GM19238 (cell line): ENCODE results near the gene M1AP.

Source experiments
- DNase-seq: peaks from one replicate; pipeline ENCODE4 v3.0.0; 2011; ENCODE audit warnings: low spot score; ENCODE audit not compliant: insufficient read length

M1AP gene

GRCh38 chr2:74593826-74594772 is 54.0 kb downstream of the M1AP start:
- no peak for DNase-seq

GRCh38 chr2:74588664-74589063 is 59.5 kb downstream of the M1AP start:
- DNase-seq: no peak

- peak; percentile 41 for DNase-seq
Measured at GRCh38 chr2:74587664-74588277, 60.4 kb downstream of the M1AP start.

- DNase-seq: no peak
Measured at GRCh38 chr2:74585406-74586185, 62.5 kb downstream of the M1AP start.

- no peak for DNase-seq
Measured at GRCh38 chr2:74584088-74584645, 64.0 kb downstream of the M1AP start.

DNA sequence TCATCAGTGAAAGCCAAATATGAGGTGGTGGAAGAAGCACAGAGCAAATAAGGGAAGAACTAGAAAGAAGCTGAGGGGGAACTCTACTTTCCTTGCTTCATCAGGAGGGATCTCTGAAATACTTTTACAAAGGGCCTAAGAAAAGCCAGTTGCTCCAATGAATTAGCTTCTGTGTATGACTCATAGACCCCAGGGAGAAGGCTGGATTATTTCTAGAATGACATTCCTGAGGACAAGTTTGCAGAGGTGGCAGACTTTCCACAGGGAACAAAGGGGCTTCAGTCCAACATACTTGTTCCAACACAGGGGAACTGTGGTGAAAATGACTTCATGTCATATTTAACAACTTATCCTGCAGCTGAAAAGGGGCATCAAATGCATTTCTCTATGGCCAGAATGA is 64.6 kb downstream of the M1AP start:
- no peak for DNase-seq

DNA sequence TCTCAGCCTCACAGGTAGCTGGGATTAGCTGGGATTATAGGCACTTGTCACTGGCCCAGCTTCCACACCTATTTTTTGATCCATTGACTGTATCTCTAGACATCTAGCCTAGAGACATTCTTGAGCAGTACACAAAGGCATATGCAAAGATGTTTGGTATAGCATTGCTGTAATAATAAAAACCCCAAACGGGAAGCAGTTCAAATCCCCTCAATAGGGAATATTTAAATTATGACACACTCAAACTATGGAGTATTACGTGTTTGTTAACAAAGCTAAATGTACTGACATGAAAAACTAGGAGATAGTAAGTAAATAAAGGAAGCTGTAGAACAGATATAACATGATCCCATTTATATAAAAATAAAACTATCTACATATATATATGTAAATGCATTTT is 65.9 kb downstream of the M1AP start:
- DNase-seq: no peak

GRCh38 chr2:74581463-74581862 is 66.7 kb downstream of the M1AP start:
- DNase-seq: no peak

- DNase-seq: no peak
Measured at GRCh38 chr2:74578408-74578807, 69.7 kb downstream of the M1AP start.

- no peak for DNase-seq
Measured at GRCh38 chr2:74577448-74577847, 70.7 kb downstream of the M1AP start.

- DNase-seq: no peak
Measured at GRCh38 chr2:74576863-74577229, 71.3 kb downstream of the M1AP start.

GRCh38 chr2:74576211-74576862 is 71.8 kb downstream of the M1AP start:
- DNase-seq: no peak

GRCh38 chr2:74575320-74575719 is 72.8 kb downstream of the M1AP start:
- no peak for DNase-seq

GRCh38 chr2:74573747-74574562 is 74.2 kb downstream of the M1AP start:
- no peak for DNase-seq

DNA sequence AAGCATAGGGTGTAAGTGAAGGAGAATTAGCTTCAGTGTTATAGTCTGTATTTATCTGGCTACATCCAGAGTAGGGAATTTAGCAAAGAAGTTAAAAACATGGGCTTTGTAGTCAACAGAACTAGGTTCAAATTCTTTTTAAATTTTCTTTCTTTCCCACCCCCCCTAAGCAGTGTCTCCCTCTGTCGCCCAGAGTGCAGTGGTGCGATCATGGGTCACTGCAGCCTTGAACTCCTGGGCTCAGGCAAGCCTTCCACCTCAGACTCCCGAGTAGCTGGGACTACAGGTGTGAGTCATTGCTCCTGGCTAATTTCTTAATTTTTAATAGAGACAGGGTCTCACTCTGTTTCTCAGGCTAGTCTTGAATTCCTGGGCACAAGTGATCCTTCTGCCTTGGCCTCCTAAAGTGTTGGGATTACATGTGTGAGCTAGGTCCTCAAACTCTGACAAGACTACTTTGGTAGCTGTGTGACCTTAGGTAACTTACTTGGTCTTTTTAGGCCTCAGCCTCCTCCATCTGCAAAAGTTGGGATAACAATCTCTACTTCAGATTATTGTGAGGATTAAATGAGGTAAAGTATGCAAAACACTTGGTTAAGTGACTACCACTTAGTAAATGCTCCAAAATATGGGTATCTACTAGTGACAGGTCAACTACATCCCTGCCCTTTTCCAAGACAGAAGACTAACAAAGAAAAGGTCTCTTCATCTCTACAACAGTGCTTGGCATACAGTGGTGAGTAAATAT is 75.8 kb downstream of the M1AP start:
- no peak for DNase-seq

DNA sequence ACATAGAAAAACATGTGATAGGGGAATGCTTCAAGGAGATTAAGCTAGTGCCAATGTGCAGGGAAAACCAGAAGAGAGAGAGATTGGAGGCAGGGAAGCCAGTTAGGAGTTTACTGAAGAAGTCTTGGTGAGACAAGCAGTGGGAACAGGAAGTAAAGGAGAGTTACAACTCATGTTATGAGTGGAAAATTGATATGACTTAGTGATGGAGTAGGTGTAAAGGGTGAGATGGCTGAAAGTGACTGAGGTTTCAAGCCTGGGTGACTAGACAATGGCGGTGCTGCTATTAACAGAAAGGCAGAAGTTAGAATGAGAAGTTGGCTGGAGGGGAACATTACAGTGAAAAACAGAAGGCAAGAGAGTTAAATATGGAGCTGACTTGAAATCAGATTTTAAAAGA is 77.1 kb downstream of the M1AP start:
- no peak for DNase-seq

DNA sequence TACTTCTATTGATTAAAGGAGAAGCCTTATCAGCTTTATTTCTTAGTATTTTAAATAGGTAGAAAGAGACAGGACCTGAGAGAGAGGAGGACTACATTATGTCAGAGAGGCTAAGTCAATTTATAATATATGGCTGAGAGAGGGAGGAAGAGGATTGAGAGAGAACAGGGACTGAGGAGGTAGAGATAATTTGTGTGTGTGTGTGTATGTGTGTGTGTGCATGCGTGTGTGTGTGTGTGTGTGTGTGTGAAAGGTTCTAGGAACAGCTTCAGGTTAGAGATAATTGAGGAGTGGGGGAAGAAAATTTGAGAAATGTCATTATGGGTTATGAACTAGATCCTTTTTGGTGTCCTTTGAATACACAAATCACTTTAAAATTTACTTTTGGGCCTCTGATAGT is 78.4 kb downstream of the M1AP start:
- no peak for DNase-seq

DNA sequence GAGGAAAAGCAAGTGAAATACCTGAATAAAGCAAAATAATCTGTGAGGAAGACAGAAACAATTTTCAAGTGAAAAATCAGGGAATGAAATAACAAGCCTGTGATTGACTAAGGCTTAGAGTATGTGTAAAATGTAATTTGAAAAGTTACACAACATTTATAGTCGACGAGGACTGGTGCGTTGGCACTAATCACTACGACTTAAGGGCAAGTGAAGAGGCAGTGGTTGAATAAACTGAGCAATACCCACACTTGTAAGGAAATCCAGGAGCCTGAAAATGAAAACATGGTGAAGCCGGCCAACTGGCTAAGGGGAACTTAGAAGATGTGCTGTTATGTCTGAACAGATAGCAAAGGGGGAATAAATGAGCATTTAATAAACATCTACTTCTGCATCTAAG is 80.2 kb downstream of the M1AP start:
- no peak for DNase-seq

GRCh38 chr2:74566754-74567085 is 81.4 kb downstream of the M1AP start:
- no peak for DNase-seq
